Measurements from ENCODE around the gene SHC4.
A peak's percentile ranks its signal among the peaks of the same experiment; 100 is the strongest.

SHC4 gene

DNA sequence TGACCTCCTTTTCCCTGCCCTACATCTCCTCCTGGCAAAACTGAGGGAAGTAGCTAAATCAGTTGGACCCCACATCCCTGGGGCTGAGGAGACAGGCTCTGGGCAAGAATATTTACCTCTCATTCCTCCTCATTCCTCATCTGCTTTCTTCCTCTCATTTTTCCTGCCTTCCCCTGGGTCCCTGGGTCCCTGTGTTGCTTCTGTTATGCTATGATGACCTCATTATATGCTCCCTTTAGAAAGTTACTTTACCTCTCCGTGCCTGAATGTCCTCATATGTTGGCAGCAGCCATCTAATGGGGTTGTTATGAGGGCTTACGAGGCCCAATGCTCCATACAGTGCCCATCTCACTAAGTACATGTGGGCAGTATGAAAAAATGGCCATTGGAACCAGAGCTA lies 1.2 kb upstream of the SHC4 start:
- Histone ChIP-seq H3K4me1 (ENCODE audit: control insufficient read depth in 2 of 2, insufficient read depth in 1 of 2, low read depth in 1 of 2, low read length in 2 of 2) (peaks cover 2 to 3% of the 10 kb centered on the region in 2 donors), H3K14ac (ENCODE audit: low read length) (no peak overlapping the region), H4K91ac (ENCODE audit: low read depth, low read length, poor library complexity) (no peak overlapping the region), H3K27me3 (ENCODE audit: control insufficient read depth in 3 of 3, insufficient read depth in 3 of 3, low read depth in 1 of 3, low read length in 3 of 3) (peaks cover 6 to 54% (median 20%) of the 10 kb centered on the region in 3 experiments), H3K27ac (replicated peaks; ENCODE audit: low read length) (no peak overlapping the region), H2BK120ac (ENCODE audit: low read depth, low read length) (no peak overlapping the region), H3K4me2 (ENCODE audit: insufficient read depth, low read length, poor library complexity, severe bottlenecking) (no peak overlapping the region), H3K36me3 (replicated peaks in 1 of 2; ENCODE audit: control insufficient read depth in 2 of 2, insufficient read depth in 2 of 2, low read length in 2 of 2) (no peaks in the 10 kb centered on the region), H3K18ac (ENCODE audit: low read length) (no peak overlapping the region), H2BK5ac (ENCODE audit: low read length) (no peak overlapping the region), H3K9ac (ENCODE audit: low read depth, low read length, poor library complexity) (no peak overlapping the region), H4K8ac (ENCODE audit: low read depth, low read length) (no peak overlapping the region), H2AK5ac (ENCODE audit: low read depth, low read length) (peak overlapping the region; percentile 7), H2BK15ac (ENCODE audit: low read length) (no peak overlapping the region), H2BK12ac (ENCODE audit: low read length) (no peak overlapping the region), H3K4ac (ENCODE audit: low read length) (no peak overlapping the region), H2AFZ (ENCODE audit: low read length) (peak overlapping the region; percentile 30), H3K23ac (ENCODE audit: low read depth, low read length, poor library complexity) (no peak overlapping the region), H3K4me3 (ENCODE audit: low read length in 2 of 2) (no peak overlapping the region), H3K9me3 (replicated peaks in 1 of 2; ENCODE audit: control insufficient read depth in 2 of 2, insufficient read depth in 1 of 2, low read depth in 1 of 2, low read length in 2 of 2) (no peaks in the 10 kb centered on the region), H3K79me1 (ENCODE audit: low read depth, low read length) (no peaks in the 10 kb centered on the region)
- DNase-seq (ENCODE audit: low spot score): no peak
- no CpG with 5 or more reads among the region's 2 CpGs for whole genome bisulfite sequencing, 2 donors (ENCODE audit: extremely low coverage in 2 of 2, insufficient read length in 2 of 2, insufficient replicate concordance in 1 of 2)

- no peaks in the 10 kb centered on the region for H3K79me1 ChIP-seq (ENCODE audit: low read depth, low read length)
- H3K9me3 ChIP-seq (replicated peaks in 1 of 2; ENCODE audit: control insufficient read depth in 2 of 2, insufficient read depth in 1 of 2, low read depth in 1 of 2, low read length in 2 of 2): no peaks in the 10 kb centered on the region
- H2BK15ac ChIP-seq (ENCODE audit: low read length): no peak overlapping the region
- no peak overlapping the region for H3K27ac ChIP-seq (replicated peaks; ENCODE audit: low read length)
- H3K4me3 ChIP-seq (ENCODE audit: low read length in 2 of 2): peak overlapping the region; percentile 56 to 81
- peak overlapping the region; percentile 37 for H3K23ac ChIP-seq (ENCODE audit: low read depth, low read length, poor library complexity)
- H3K27me3 ChIP-seq (ENCODE audit: control insufficient read depth in 3 of 3, insufficient read depth in 3 of 3, low read depth in 1 of 3, low read length in 3 of 3): peaks cover 6 to 64% (median 22%) of the 10 kb centered on the region in 3 experiments
- H2BK12ac ChIP-seq (ENCODE audit: low read length): no peak overlapping the region
- H4K8ac ChIP-seq (ENCODE audit: low read depth, low read length): no peak overlapping the region
- H2BK5ac ChIP-seq (ENCODE audit: low read length): no peak overlapping the region
- peak overlapping the region; percentile 57 for H3K18ac ChIP-seq (ENCODE audit: low read length)
- no peak overlapping the region for H4K91ac ChIP-seq (ENCODE audit: low read depth, low read length, poor library complexity)
- H3K14ac ChIP-seq (ENCODE audit: low read length): peak overlapping the region; percentile 51
- no CpG with 5 or more reads among the region's 54 CpGs for WGBS, 2 donors (ENCODE audit: extremely low coverage in 2 of 2, insufficient read length in 2 of 2, insufficient replicate concordance in 1 of 2)
- peaks cover 2 to 3% of the 10 kb centered on the region in 2 donors for H3K4me1 ChIP-seq (ENCODE audit: control insufficient read depth in 2 of 2, insufficient read depth in 1 of 2, low read depth in 1 of 2, low read length in 2 of 2)
- peak overlapping the region; percentile 21 for H2AK5ac ChIP-seq (ENCODE audit: low read depth, low read length)
- H3K4ac ChIP-seq (ENCODE audit: low read length): no peak overlapping the region
- peak; percentile 24 for DNase-seq (ENCODE audit: low spot score)
- no peaks in the 10 kb centered on the region for H3K36me3 ChIP-seq (replicated peaks in 1 of 2; ENCODE audit: control insufficient read depth in 2 of 2, insufficient read depth in 2 of 2, low read length in 2 of 2)
- peak overlapping the region; percentile 98 for H3K4me2 ChIP-seq (ENCODE audit: insufficient read depth, low read length, poor library complexity, severe bottlenecking)
- peak overlapping the region; percentile 38 for H3K9ac ChIP-seq (ENCODE audit: low read depth, low read length, poor library complexity)
- no peak overlapping the region for H2BK120ac ChIP-seq (ENCODE audit: low read depth, low read length)
- peak overlapping the region; percentile 93 for H2AFZ ChIP-seq (ENCODE audit: low read length)
These were observed 826 bp downstream of the SHC4 start for GRCh38 chr15:48962662-48963523.

GRCh38 chr15:48955967-48956366 lies 7.8 kb downstream of the SHC4 start:
- Histone ChIP-seq H3K36me3 (replicated peaks in 1 of 2; ENCODE audit: control insufficient read depth in 2 of 2, insufficient read depth in 2 of 2, low read length in 2 of 2) (no peaks in the 10 kb centered on the region), H2BK12ac (ENCODE audit: low read length) (no peak overlapping the region), H3K79me1 (ENCODE audit: low read depth, low read length) (no peaks in the 10 kb centered on the region), H2AK5ac (ENCODE audit: low read depth, low read length) (no peak overlapping the region), H3K23ac (ENCODE audit: low read depth, low read length, poor library complexity) (no peak overlapping the region), H3K4ac (ENCODE audit: low read length) (no peak overlapping the region), H2BK5ac (ENCODE audit: low read length) (no peak overlapping the region), H3K27ac (replicated peaks; ENCODE audit: low read length) (no peak overlapping the region), H3K14ac (ENCODE audit: low read length) (no peak overlapping the region), H3K18ac (ENCODE audit: low read length) (no peak overlapping the region), H3K4me2 (ENCODE audit: insufficient read depth, low read length, poor library complexity, severe bottlenecking) (no peak overlapping the region), H3K4me1 (ENCODE audit: control insufficient read depth in 2 of 2, insufficient read depth in 1 of 2, low read depth in 1 of 2, low read length in 2 of 2) (no peaks in the 10 kb centered on the region), H2BK15ac (ENCODE audit: low read length) (no peak overlapping the region), H3K4me3 (ENCODE audit: low read length in 2 of 2) (no peak overlapping the region), H3K27me3 (ENCODE audit: control insufficient read depth in 3 of 3, insufficient read depth in 3 of 3, low read depth in 1 of 3, low read length in 3 of 3) (peaks cover 0 to 38% (median 1%) of the 10 kb centered on the region in 3 experiments), H4K8ac (ENCODE audit: low read depth, low read length) (no peak overlapping the region), H3K9me3 (replicated peaks in 1 of 2; ENCODE audit: control insufficient read depth in 2 of 2, insufficient read depth in 1 of 2, low read depth in 1 of 2, low read length in 2 of 2) (no peaks in the 10 kb centered on the region), H2AFZ (ENCODE audit: low read length) (no peak overlapping the region), H4K91ac (ENCODE audit: low read depth, low read length, poor library complexity) (no peak overlapping the region), H3K9ac (ENCODE audit: low read depth, low read length, poor library complexity) (no peak overlapping the region), H2BK120ac (ENCODE audit: low read depth, low read length) (no peak overlapping the region)
- WGBS, 2 donors (ENCODE audit: extremely low coverage in 2 of 2, insufficient read length in 2 of 2, insufficient replicate concordance in 1 of 2): no CpG with 5 or more reads among the region's 3 CpGs
- DNase-seq (ENCODE audit: low spot score): no peak

DNA sequence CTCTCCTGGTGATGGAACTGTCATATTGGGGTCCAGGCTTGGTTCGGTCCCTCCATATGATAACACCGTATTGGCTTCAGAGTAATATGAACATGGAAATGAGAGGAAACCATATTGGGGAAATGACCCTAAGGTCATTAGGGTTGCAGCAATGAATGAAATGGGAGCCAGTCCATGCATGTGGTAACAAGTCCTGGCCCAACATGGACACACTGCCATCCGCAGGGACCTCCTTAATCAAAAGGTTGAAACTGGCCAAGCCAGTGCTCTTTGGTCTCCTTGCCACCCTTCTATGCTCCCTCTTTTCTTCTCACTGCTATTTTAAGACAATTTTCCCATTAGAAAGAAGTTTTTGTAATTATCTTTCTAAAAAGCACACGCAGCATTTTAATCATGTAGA lies 8.3 kb downstream of the SHC4 start:
- whole genome bisulfite sequencing, 2 donors (ENCODE audit: extremely low coverage in 2 of 2, insufficient read length in 2 of 2, insufficient replicate concordance in 1 of 2): no CpG with 5 or more reads among the region's 4 CpGs
- H3K27me3 ChIP-seq (ENCODE audit: control insufficient read depth in 3 of 3, insufficient read depth in 3 of 3, low read depth in 1 of 3, low read length in 3 of 3): peaks cover 0 to 34% (median 1%) of the 10 kb centered on the region in 3 experiments
- H3K27ac ChIP-seq (replicated peaks; ENCODE audit: low read length): no peak overlapping the region
- H2BK12ac ChIP-seq (ENCODE audit: low read length): no peak overlapping the region
- H3K14ac ChIP-seq (ENCODE audit: low read length): no peak overlapping the region
- H2AFZ ChIP-seq (ENCODE audit: low read length): no peak overlapping the region
- no peak overlapping the region for H3K4me2 ChIP-seq (ENCODE audit: insufficient read depth, low read length, poor library complexity, severe bottlenecking)
- H2BK15ac ChIP-seq (ENCODE audit: low read length): no peak overlapping the region
- H4K8ac ChIP-seq (ENCODE audit: low read depth, low read length): no peak overlapping the region
- H3K36me3 ChIP-seq (replicated peaks in 1 of 2; ENCODE audit: control insufficient read depth in 2 of 2, insufficient read depth in 2 of 2, low read length in 2 of 2): no peaks in the 10 kb centered on the region
- DNase-seq (ENCODE audit: low spot score): no peak
- no peak overlapping the region for H3K9ac ChIP-seq (ENCODE audit: low read depth, low read length, poor library complexity)
- H3K9me3 ChIP-seq (replicated peaks in 1 of 2; ENCODE audit: control insufficient read depth in 2 of 2, insufficient read depth in 1 of 2, low read depth in 1 of 2, low read length in 2 of 2): no peaks in the 10 kb centered on the region
- no peak overlapping the region for H3K18ac ChIP-seq (ENCODE audit: low read length)
- H2BK5ac ChIP-seq (ENCODE audit: low read length): no peak overlapping the region
- no peak overlapping the region for H2BK120ac ChIP-seq (ENCODE audit: low read depth, low read length)
- no peaks in the 10 kb centered on the region for H3K79me1 ChIP-seq (ENCODE audit: low read depth, low read length)
- H3K4me1 ChIP-seq (ENCODE audit: control insufficient read depth in 2 of 2, insufficient read depth in 1 of 2, low read depth in 1 of 2, low read length in 2 of 2): no peaks in the 10 kb centered on the region
- no peak overlapping the region for H3K4ac ChIP-seq (ENCODE audit: low read length)
- H3K23ac ChIP-seq (ENCODE audit: low read depth, low read length, poor library complexity): no peak overlapping the region
- no peak overlapping the region for H3K4me3 ChIP-seq (ENCODE audit: low read length in 2 of 2)
- no peak overlapping the region for H2AK5ac ChIP-seq (ENCODE audit: low read depth, low read length)
- no peak overlapping the region for H4K91ac ChIP-seq (ENCODE audit: low read depth, low read length, poor library complexity)
